NCI-H1436 treated with DMSO at 0.1 percent for 48 hours (cell line): ENCODE measurements around the gene ATP6V1C2.
"Not testable (repeated sequence)": the region's sequence is repeated elsewhere in the genome, so short reads cannot be mapped to it uniquely, and the experiment has no call there.

ENCODE experiments used
- DNase-seq: peaks from one replicate; lab custom pipeline; 2025; lab: John Stamatoyannopoulos, UW

Gene ATP6V1C2

GRCh38 chr2:10813163-10814138, 92.0 kb downstream of the ATP6V1C2 start:
- not testable (repeated sequence) for DNase-seq

- no peak for DNase-seq
Measured at GRCh38 chr2:10814142-10814541, 92.7 kb downstream of the ATP6V1C2 start.

- DNase-seq, result no peak
Measured at GRCh38 chr2:10814571-10815331, 93.3 kb downstream of the ATP6V1C2 start.

GRCh38 chr2:10817413-10817812, 96.0 kb downstream of the ATP6V1C2 start:
- no peak for DNase-seq

- DNase-seq, result not testable (repeated sequence)
Measured at GRCh38 chr2:10818305-10818704, 96.9 kb downstream of the ATP6V1C2 start.

- DNase-seq, result no peak
Measured at GRCh38 chr2:10818984-10819383, 97.6 kb downstream of the ATP6V1C2 start.

GRCh38 chr2:10819714-10820314, 98.4 kb downstream of the ATP6V1C2 start:
- no peak for DNase-seq

GRCh38 chr2:10820562-10820961, 99.1 kb downstream of the ATP6V1C2 start:
- DNase-seq, result no peak

- no peak for DNase-seq
Measured at GRCh38 chr2:10820978-10821695, 99.7 kb downstream of the ATP6V1C2 start.

- DNase-seq, result no peak
Measured at GRCh38 chr2:10824191-10824590, 102.8 kb downstream of the ATP6V1C2 start.

- no peak for DNase-seq
Measured at GRCh38 chr2:10826026-10826425, 104.6 kb downstream of the ATP6V1C2 start.

GRCh38 chr2:10826625-10827024, 105.2 kb downstream of the ATP6V1C2 start:
- no peak for DNase-seq

- DNase-seq, result no peak
Measured at GRCh38 chr2:10828346-10828745, 106.9 kb downstream of the ATP6V1C2 start.

GRCh38 chr2:10829299-10829698, 107.9 kb downstream of the ATP6V1C2 start:
- no peak for DNase-seq

GRCh38 chr2:10830203-10830602, 108.8 kb downstream of the ATP6V1C2 start:
- DNase-seq, result no peak

GRCh38 chr2:10830641-10831399, 109.4 kb downstream of the ATP6V1C2 start:
- no peak for DNase-seq

- no peak for DNase-seq
Measured at GRCh38 chr2:10831400-10831985, 110.1 kb downstream of the ATP6V1C2 start.

GRCh38 chr2:10832203-10832936, 110.9 kb downstream of the ATP6V1C2 start:
- DNase-seq, result no peak

- DNase-seq, result no peak
Measured at GRCh38 chr2:10833021-10833420, 111.6 kb downstream of the ATP6V1C2 start.

GRCh38 chr2:10834068-10834655, 112.7 kb downstream of the ATP6V1C2 start:
- DNase-seq, result no peak
